Measurements from ENCODE around the gene ACTRT3. TPM values are rescaled to one million over a fixed set of nuclear protein-coding genes. Genes with fewer than 3 reads are reported as not detected.

The ACTRT3 gene
- total and polyA plus RNA-seq, 4 donors: 1.3 to 2.3 (median 1.5) TPM

DNA sequence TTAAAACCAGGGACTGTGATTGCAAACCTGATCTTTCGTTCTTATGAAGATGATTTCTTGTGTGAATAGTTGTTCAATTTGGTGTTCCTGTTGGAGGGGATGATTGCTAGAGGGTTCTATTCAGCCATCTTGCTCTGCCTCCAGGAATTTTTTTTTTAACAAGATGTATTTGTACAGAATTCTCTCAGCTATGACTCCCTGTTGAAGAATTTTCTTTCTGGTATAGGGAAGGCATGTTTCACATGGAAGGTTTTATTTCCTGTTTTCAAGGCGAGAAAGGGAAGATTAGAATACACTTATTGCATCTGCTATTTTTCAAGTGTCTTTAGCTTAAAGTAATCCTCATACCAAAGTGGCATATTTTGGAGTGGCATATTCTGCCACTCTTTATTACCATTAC lies 49.0 kb upstream of the ACTRT3 start:
- TF ChIP-seq RAD21 (IDR thresholded peaks at IDR 0.05) (no peak), FOXA1 (IDR thresholded peaks at IDR 0.05) (no peak), GABPA (IDR thresholded peaks at IDR 0.05 in 1 of 2, conservative IDR thresholded peaks at IDR 0.05 in 1 of 2) (no peak)
- TF ChIP-seq, protein P1, sequence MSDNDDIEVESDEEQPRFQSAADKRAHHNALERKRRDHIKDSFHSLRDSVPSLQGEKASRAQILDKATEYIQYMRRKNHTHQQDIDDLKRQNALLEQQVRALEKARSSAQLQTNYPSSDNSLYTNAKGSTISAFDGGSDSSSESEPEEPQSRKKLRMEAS (IDR thresholded peaks at IDR 0.05): no peak
- H3K9ac ChIP-seq (ENCODE audit: low read depth in 1 of 2, low read length in 2 of 2): no peak overlapping the region
- no peak overlapping the region for H3K27ac ChIP-seq (ENCODE audit: low read depth in 1 of 2, low read length in 2 of 2)
- peaks cover 0 to 9% (median 0%) of the 10 kb centered on the region in 4 donors for H3K9me3 ChIP-seq (ENCODE audit: control insufficient read depth in 4 of 4, low read length in 3 of 4)
- peaks cover 0 to 8% (median 5%) of the 10 kb centered on the region in 4 donors for H3K4me1 ChIP-seq (ENCODE audit: control insufficient read depth in 4 of 4, insufficient read depth in 4 of 4, low read length in 3 of 4)
- no peaks in the 10 kb centered on the region for H3K36me3 ChIP-seq (ENCODE audit: control insufficient read depth in 4 of 4, insufficient read depth in 3 of 4, low read depth in 1 of 4, low read length in 3 of 4)
- 81% methylated on average over 2 of the region's 2 CpGs for whole genome bisulfite sequencing
- no peak for DNase-seq (ENCODE audit: low spot score)
- no peak overlapping the region for H3K4me3 ChIP-seq (ENCODE audit: low read depth in 1 of 3, low read length in 3 of 3)
- no peaks in the 10 kb centered on the region for H3K27me3 ChIP-seq (ENCODE audit: control insufficient read depth in 4 of 4, insufficient read depth in 4 of 4, low read length in 3 of 4)

DNA sequence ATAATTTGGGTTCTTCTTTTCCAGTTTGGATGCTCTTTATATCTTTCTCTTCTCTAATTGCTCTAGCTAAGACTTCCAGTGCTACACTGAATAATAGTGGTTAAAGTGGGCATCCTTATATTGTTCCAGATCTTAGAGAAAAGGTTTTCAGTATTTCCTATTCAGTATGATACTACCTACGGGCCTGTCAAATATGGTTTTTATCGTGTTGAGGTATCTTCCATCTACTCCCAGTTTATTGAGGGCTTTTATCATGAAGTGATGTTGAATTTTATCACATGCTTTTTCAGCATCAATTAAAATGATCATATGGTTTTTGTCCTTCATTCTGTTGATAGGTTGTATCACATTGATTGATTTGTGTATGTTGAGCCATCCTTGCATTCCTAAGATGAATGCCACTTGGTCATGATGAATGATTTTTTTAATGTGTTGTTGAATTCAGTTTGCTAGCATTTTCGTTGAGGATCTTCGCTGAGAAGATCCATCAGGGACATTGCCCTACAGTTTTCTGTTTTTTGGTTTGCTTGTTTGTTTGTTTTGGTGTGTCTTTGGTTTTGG lies 46.3 kb upstream of the ACTRT3 start:
- Histone ChIP-seq H3K9me3 (ENCODE audit: control insufficient read depth in 4 of 4, low read length in 3 of 4) (peaks cover 0 to 9% (median 0%) of the 10 kb centered on the region in 4 donors), H3K9ac (ENCODE audit: low read depth in 1 of 2, low read length in 2 of 2) (no peak overlapping the region), H3K36me3 (ENCODE audit: control insufficient read depth in 4 of 4, insufficient read depth in 3 of 4, low read depth in 1 of 4, low read length in 3 of 4) (no peaks in the 10 kb centered on the region), H3K27me3 (ENCODE audit: control insufficient read depth in 4 of 4, insufficient read depth in 4 of 4, low read length in 3 of 4) (no peaks in the 10 kb centered on the region), H3K4me3 (ENCODE audit: low read depth in 1 of 3, low read length in 3 of 3) (no peak overlapping the region), H3K27ac (ENCODE audit: low read depth in 1 of 2, low read length in 2 of 2) (no peak overlapping the region), H3K4me1 (ENCODE audit: control insufficient read depth in 4 of 4, insufficient read depth in 4 of 4, low read length in 3 of 4) (peaks cover 4 to 23% (median 17%) of the 10 kb centered on the region in 4 donors)
- DNase-seq (ENCODE audit: low spot score): no peak
- 91% methylated on average over 4 of the region's 4 CpGs for WGBS
- no peak for TF ChIP-seq FOXA1 (IDR thresholded peaks at IDR 0.05)

DNA sequence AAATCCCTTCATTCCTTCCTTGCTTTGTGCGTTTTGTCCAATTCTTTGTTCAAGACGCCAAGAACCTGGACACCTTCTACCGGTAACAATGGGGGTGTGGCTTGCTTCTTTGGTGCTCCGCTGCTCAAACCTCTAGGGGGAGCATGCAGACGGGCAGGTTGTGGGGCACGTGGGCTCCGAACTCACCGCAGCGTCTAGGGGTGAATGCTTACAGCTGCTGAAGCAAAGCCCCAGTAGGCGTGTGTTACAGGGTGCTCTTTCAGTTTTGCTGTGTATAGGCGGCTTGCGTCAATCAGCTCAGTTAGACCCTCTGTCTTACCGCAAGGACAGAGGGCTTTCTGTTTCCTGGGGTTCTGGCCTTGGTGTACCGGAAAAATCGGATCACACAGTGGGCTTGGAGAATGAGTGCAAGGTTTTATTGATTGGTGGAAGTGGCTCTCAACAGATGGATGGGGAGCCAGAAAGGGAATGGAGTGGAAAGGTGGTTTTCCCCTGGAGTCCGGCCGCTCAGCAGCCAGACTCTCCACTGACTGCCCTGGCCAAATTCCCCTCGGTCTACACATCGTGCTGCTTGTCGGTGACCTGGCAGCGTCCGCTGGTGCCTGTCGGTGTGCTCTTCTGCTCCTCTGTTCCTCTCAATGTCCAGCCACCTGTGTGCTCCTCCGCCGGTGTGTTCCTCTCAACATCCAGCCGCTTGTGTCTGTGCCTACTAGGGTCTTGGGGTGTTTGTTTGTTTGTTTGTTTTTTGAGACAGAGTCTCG lies 44.6 kb upstream of the ACTRT3 start:
- Histone ChIP-seq H3K9me3 (ENCODE audit: control insufficient read depth in 4 of 4, low read length in 3 of 4) (peaks cover 0 to 9% (median 0%) of the 10 kb centered on the region in 4 donors), H3K4me3 (ENCODE audit: low read depth in 1 of 3, low read length in 3 of 3) (peak overlapping the region; percentile 40 to 55 (median 50)), H3K9ac (ENCODE audit: low read depth in 1 of 2, low read length in 2 of 2) (no peak overlapping the region), H3K4me1 (ENCODE audit: control insufficient read depth in 4 of 4, insufficient read depth in 4 of 4, low read length in 3 of 4) (peaks cover 4 to 23% (median 17%) of the 10 kb centered on the region in 4 donors), H3K36me3 (ENCODE audit: control insufficient read depth in 4 of 4, insufficient read depth in 3 of 4, low read depth in 1 of 4, low read length in 3 of 4) (no peaks in the 10 kb centered on the region), H3K27me3 (ENCODE audit: control insufficient read depth in 4 of 4, insufficient read depth in 4 of 4, low read length in 3 of 4) (no peaks in the 10 kb centered on the region), H3K27ac (ENCODE audit: low read depth in 1 of 2, low read length in 2 of 2) (no peak overlapping the region)
- TF ChIP-seq YY1 (IDR thresholded peaks at IDR 0.05): no peak
- TF ChIP-seq TAF1 (conservative IDR thresholded peaks at IDR 0.05): no peak
- TF ChIP-seq RAD21 (IDR thresholded peaks at IDR 0.05): peak in 1 of 2 donors; percentile 13
- no peak for TF ChIP-seq EGR1 (IDR thresholded peaks at IDR 0.05; ENCODE audit: low read depth in 2 of 2)
- TF ChIP-seq HNF4A (conservative IDR thresholded peaks at IDR 0.05): no peak
- TF ChIP-seq, protein P1 (IDR thresholded peaks at IDR 0.05): no peak
- no peak for TF ChIP-seq FOXA2 (IDR thresholded peaks at IDR 0.05)
- TF ChIP-seq, protein P2, sequence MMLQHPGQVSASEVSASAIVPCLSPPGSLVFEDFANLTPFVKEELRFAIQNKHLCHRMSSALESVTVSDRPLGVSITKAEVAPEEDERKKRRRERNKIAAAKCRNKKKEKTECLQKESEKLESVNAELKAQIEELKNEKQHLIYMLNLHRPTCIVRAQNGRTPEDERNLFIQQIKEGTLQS (IDR thresholded peaks at IDR 0.05): no peak
- TF ChIP-seq FOXA1 (IDR thresholded peaks at IDR 0.05): no peak
- no peak for TF ChIP-seq RXRA (IDR thresholded peaks at IDR 0.05)
- no peak for TF ChIP-seq JUND (IDR thresholded peaks at IDR 0.05)
- TF ChIP-seq SP1 (IDR thresholded peaks at IDR 0.05): no peak
- TF ChIP-seq, protein P3, sequence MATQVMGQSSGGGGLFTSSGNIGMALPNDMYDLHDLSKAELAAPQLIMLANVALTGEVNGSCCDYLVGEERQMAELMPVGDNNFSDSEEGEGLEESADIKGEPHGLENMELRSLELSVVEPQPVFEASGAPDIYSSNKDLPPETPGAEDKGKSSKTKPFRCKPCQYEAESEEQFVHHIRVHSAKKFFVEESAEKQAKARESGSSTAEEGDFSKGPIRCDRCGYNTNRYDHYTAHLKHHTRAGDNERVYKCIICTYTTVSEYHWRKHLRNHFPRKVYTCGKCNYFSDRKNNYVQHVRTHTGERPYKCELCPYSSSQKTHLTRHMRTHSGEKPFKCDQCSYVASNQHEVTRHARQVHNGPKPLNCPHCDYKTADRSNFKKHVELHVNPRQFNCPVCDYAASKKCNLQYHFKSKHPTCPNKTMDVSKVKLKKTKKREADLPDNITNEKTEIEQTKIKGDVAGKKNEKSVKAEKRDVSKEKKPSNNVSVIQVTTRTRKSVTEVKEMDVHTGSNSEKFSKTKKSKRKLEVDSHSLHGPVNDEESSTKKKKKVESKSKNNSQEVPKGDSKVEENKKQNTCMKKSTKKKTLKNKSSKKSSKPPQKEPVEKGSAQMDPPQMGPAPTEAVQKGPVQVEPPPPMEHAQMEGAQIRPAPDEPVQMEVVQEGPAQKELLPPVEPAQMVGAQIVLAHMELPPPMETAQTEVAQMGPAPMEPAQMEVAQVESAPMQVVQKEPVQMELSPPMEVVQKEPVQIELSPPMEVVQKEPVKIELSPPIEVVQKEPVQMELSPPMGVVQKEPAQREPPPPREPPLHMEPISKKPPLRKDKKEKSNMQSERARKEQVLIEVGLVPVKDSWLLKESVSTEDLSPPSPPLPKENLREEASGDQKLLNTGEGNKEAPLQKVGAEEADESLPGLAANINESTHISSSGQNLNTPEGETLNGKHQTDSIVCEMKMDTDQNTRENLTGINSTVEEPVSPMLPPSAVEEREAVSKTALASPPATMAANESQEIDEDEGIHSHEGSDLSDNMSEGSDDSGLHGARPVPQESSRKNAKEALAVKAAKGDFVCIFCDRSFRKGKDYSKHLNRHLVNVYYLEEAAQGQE (IDR thresholded peaks at IDR 0.05): no peak
- TF ChIP-seq, protein P4, sequence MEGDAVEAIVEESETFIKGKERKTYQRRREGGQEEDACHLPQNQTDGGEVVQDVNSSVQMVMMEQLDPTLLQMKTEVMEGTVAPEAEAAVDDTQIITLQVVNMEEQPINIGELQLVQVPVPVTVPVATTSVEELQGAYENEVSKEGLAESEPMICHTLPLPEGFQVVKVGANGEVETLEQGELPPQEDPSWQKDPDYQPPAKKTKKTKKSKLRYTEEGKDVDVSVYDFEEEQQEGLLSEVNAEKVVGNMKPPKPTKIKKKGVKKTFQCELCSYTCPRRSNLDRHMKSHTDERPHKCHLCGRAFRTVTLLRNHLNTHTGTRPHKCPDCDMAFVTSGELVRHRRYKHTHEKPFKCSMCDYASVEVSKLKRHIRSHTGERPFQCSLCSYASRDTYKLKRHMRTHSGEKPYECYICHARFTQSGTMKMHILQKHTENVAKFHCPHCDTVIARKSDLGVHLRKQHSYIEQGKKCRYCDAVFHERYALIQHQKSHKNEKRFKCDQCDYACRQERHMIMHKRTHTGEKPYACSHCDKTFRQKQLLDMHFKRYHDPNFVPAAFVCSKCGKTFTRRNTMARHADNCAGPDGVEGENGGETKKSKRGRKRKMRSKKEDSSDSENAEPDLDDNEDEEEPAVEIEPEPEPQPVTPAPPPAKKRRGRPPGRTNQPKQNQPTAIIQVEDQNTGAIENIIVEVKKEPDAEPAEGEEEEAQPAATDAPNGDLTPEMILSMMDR (IDR thresholded peaks at IDR 0.05; ENCODE audit: low read depth, low read length, missing input control): peak; percentile 8
- TF ChIP-seq, protein P5, sequence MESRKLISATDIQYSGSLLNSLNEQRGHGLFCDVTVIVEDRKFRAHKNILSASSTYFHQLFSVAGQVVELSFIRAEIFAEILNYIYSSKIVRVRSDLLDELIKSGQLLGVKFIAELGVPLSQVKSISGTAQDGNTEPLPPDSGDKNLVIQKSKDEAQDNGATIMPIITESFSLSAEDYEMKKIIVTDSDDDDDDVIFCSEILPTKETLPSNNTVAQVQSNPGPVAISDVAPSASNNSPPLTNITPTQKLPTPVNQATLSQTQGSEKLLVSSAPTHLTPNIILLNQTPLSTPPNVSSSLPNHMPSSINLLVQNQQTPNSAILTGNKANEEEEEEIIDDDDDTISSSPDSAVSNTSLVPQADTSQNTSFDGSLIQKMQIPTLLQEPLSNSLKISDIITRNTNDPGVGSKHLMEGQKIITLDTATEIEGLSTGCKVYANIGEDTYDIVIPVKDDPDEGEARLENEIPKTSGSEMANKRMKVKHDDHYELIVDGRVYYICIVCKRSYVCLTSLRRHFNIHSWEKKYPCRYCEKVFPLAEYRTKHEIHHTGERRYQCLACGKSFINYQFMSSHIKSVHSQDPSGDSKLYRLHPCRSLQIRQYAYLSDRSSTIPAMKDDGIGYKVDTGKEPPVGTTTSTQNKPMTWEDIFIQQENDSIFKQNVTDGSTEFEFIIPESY (IDR thresholded peaks at IDR 0.05): no peak
- 58% methylated on average over 27 of the region's 27 CpGs for WGBS
- DNase-seq (ENCODE audit: low spot score): peak; percentile 38
